GM23338 (cell line): ENCODE measurements around the gene FPR1.

ENCODE experiments used
- CREB1 ChIP-seq: fragments of 250-450 bp; sonication (Bioruptor Pico); IDR thresholded peaks from 2 replicates; pipeline ENCODE4 v1.5.0; 2020; ENCODE audit warnings: low read depth, mild to moderate bottlenecking, moderate library complexity
- CTCF ChIP-seq, 2 experiments: fragments of 200-600 bp in 1 of 2; sonication (generic) in 1 of 2; conservative IDR thresholded peaks; 2 replicates each; pipeline versions ENCODE4 v1.5.1 to v1.6.1; 2016 to 2017; ENCODE audit warnings: antibody characterized with exemption in 2 of 2, low read depth in 2 of 2, mild to moderate bottlenecking in 2 of 2, moderate library complexity in 1 of 2
- EZH2 ChIP-seq: fragments of 200-600 bp; sonication (generic); IDR thresholded peaks from one replicate; pipeline ENCODE4 v1.8.0; 2017; ENCODE audit warnings: antibody characterized with exemption, mild to moderate bottlenecking, low read depth; ENCODE audit not compliant: unreplicated experiment
- EZH2phosphoT487 ChIP-seq: fragments of 200-600 bp; sonication (generic); IDR thresholded peaks from one replicate; pipeline ENCODE4 v1.8.1; 2018; ENCODE audit warnings: antibody characterized with exemption; ENCODE audit not compliant: unreplicated experiment
- JUNB ChIP-seq: IDR thresholded peaks from one replicate; pipeline ENCODE4 v1.6.1; 2016; ENCODE audit warnings: antibody characterized with exemption; ENCODE audit not compliant: unreplicated experiment
- POLR2AphosphoS5 ChIP-seq: IDR thresholded peaks from 2 replicates; pipeline ENCODE4 v1.6.1; 2016; ENCODE audit warnings: antibody characterized with exemption, low read depth
- STAT1 ChIP-seq: IDR thresholded peaks from one replicate; pipeline ENCODE4 v1.6.1; 2016; ENCODE audit warnings: antibody characterized with exemption; ENCODE audit not compliant: unreplicated experiment
- ZNF114 ChIP-seq: fragments of 250-450 bp; sonication (Bioruptor Pico); IDR thresholded peaks from 2 replicates; pipeline ENCODE4 v1.5.0; 2020; ENCODE audit warnings: mild to moderate bottlenecking, moderate library complexity
- ZNF331 ChIP-seq: fragments of 250-450 bp; sonication (Bioruptor Pico); IDR thresholded peaks from 2 replicates; pipeline ENCODE4 v1.5.0; 2020; ENCODE audit warnings: low read depth, mild to moderate bottlenecking, moderate library complexity
- ZNF462 ChIP-seq: fragments of 250-450 bp; sonication (Bioruptor Pico); IDR thresholded peaks from 2 replicates; pipeline ENCODE4 v1.5.0; 2020; ENCODE audit warnings: mild to moderate bottlenecking, moderate library complexity
- TF ChIP-seq, protein P1 (sequence below): IDR thresholded peaks from 2 replicates; pipeline ENCODE4 v1.6.1; 2016; ENCODE audit warnings: antibody characterized with exemption
- TF ChIP-seq, protein P2 (sequence below): IDR thresholded peaks from one replicate; pipeline ENCODE4 v1.6.1; 2018; ENCODE audit warnings: antibody characterized with exemption; ENCODE audit not compliant: unreplicated experiment

- TF ChIP-seq CTCF (conservative IDR thresholded peaks at IDR 0.05; ENCODE audit: low read depth in 2 of 2) (no peak), CREB1 (no peak), EZH2 (no peak), EZH2phosphoT487 (no peak), POLR2AphosphoS5 (no peak), ZNF114 (no peak), ZNF462 (no peak), JUNB (no peak), ZNF331 (CRISPR knock-in tag) (no peak), STAT1 (no peak)
- TF ChIP-seq, protein P1, sequence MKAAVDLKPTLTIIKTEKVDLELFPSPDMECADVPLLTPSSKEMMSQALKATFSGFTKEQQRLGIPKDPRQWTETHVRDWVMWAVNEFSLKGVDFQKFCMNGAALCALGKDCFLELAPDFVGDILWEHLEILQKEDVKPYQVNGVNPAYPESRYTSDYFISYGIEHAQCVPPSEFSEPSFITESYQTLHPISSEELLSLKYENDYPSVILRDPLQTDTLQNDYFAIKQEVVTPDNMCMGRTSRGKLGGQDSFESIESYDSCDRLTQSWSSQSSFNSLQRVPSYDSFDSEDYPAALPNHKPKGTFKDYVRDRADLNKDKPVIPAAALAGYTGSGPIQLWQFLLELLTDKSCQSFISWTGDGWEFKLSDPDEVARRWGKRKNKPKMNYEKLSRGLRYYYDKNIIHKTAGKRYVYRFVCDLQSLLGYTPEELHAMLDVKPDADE = no peak
- TF ChIP-seq, protein P2, sequence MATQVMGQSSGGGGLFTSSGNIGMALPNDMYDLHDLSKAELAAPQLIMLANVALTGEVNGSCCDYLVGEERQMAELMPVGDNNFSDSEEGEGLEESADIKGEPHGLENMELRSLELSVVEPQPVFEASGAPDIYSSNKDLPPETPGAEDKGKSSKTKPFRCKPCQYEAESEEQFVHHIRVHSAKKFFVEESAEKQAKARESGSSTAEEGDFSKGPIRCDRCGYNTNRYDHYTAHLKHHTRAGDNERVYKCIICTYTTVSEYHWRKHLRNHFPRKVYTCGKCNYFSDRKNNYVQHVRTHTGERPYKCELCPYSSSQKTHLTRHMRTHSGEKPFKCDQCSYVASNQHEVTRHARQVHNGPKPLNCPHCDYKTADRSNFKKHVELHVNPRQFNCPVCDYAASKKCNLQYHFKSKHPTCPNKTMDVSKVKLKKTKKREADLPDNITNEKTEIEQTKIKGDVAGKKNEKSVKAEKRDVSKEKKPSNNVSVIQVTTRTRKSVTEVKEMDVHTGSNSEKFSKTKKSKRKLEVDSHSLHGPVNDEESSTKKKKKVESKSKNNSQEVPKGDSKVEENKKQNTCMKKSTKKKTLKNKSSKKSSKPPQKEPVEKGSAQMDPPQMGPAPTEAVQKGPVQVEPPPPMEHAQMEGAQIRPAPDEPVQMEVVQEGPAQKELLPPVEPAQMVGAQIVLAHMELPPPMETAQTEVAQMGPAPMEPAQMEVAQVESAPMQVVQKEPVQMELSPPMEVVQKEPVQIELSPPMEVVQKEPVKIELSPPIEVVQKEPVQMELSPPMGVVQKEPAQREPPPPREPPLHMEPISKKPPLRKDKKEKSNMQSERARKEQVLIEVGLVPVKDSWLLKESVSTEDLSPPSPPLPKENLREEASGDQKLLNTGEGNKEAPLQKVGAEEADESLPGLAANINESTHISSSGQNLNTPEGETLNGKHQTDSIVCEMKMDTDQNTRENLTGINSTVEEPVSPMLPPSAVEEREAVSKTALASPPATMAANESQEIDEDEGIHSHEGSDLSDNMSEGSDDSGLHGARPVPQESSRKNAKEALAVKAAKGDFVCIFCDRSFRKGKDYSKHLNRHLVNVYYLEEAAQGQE = no peak
Measured at GRCh38 chr19:51800473-51801244, 49.0 kb upstream of the FPR1 start.
